Mucosa of stomach (tissue), 1 donor: ENCODE results near the gene LFNG.

Experiments used
- H3K27me3 ChIP-seq: one replicate; pipeline ENCODE4 v1.7.0; 2013; ENCODE audit warnings: mild to moderate bottlenecking, low read length; ENCODE audit not compliant: control insufficient read depth, insufficient read depth
- H3K36me3 ChIP-seq: one replicate; pipeline ENCODE4 v1.7.0; 2013; ENCODE audit warnings: low read length; ENCODE audit not compliant: control insufficient read depth, insufficient read depth
- H3K4me1 ChIP-seq: one replicate; pipeline ENCODE4 v1.7.0; 2013; ENCODE audit warnings: mild to moderate bottlenecking, low read length; ENCODE audit not compliant: control insufficient read depth, insufficient read depth
- H3K4me3 ChIP-seq: one replicate; pipeline ENCODE4 v1.7.0; 2013; ENCODE audit warnings: low read length
- H3K9ac ChIP-seq: one replicate; pipeline ENCODE4 v1.7.0; 2013; ENCODE audit warnings: mild to moderate bottlenecking, low read length, moderate library complexity
- H3K9me3 ChIP-seq: one replicate; pipeline ENCODE4 v1.7.0; 2013; ENCODE audit warnings: mild to moderate bottlenecking, low read length, moderate library complexity; ENCODE audit not compliant: control insufficient read depth
- donor health status: Pancreatic carcinoma.

The LFNG gene

GRCh38 chr7:2488272-2488645 lies 31.3 kb upstream of the LFNG start:
- Histone ChIP-seq H3K9ac (no peak overlapping the region), H3K36me3 (no peaks in the 10 kb centered on the region), H3K4me3 (no peak overlapping the region), H3K9me3 (no peaks in the 10 kb centered on the region), H3K4me1 (peaks cover 5% of the 10 kb centered on the region), H3K27me3 (peaks cover 7% of the 10 kb centered on the region)

- Histone ChIP-seq H3K4me3 (no peak overlapping the region), H3K9me3 (no peaks in the 10 kb centered on the region), H3K4me1 (peaks cover 9% of the 10 kb centered on the region), H3K9ac (no peak overlapping the region), H3K27me3 (peaks cover 9% of the 10 kb centered on the region), H3K36me3 (no peaks in the 10 kb centered on the region)
Measured at GRCh38 chr7:2488681-2489080, 30.9 kb upstream of the LFNG start.

GRCh38 chr7:2490181-2490651 lies 29.4 kb upstream of the LFNG start:
- no peak overlapping the region for H3K4me3 ChIP-seq
- no peaks in the 10 kb centered on the region for H3K36me3 ChIP-seq
- peaks cover 9% of the 10 kb centered on the region for H3K27me3 ChIP-seq
- peaks cover 21% of the 10 kb centered on the region for H3K4me1 ChIP-seq
- no peaks in the 10 kb centered on the region for H3K9me3 ChIP-seq
- H3K9ac ChIP-seq, result no peak overlapping the region

- peaks cover 9% of the 10 kb centered on the region for H3K27me3 ChIP-seq
- H3K4me3 ChIP-seq, result no peak overlapping the region
- peaks cover 21% of the 10 kb centered on the region for H3K4me1 ChIP-seq
- H3K9me3 ChIP-seq, result no peaks in the 10 kb centered on the region
- no peak overlapping the region for H3K9ac ChIP-seq
- no peaks in the 10 kb centered on the region for H3K36me3 ChIP-seq
Measured at GRCh38 chr7:2492038-2492437, 27.5 kb upstream of the LFNG start.

- Histone ChIP-seq H3K27me3 (peaks cover 6% of the 10 kb centered on the region), H3K4me1 (peaks cover 21% of the 10 kb centered on the region)
Measured at GRCh38 chr7:2493205-2494164, 26.1 kb upstream of the LFNG start.

GRCh38 chr7:2494191-2495130 lies 25.1 kb upstream of the LFNG start:
- no peak overlapping the region for H3K9ac ChIP-seq
- no peaks in the 10 kb centered on the region for H3K36me3 ChIP-seq
- peaks cover 21% of the 10 kb centered on the region for H3K4me1 ChIP-seq
- H3K4me3 ChIP-seq, result no peak overlapping the region
- peaks cover 6% of the 10 kb centered on the region for H3K27me3 ChIP-seq
- no peaks in the 10 kb centered on the region for H3K9me3 ChIP-seq

More at GRCh38 chr7:2493205-2494164, 26.1 kb upstream of the LFNG start:
- no peak overlapping the region for H3K4me3 ChIP-seq
- no peaks in the 10 kb centered on the region for H3K9me3 ChIP-seq
- no peak overlapping the region for H3K9ac ChIP-seq
- H3K36me3 ChIP-seq, result no peaks in the 10 kb centered on the region

GRCh38 chr7:2495418-2496299 lies 23.9 kb upstream of the LFNG start:
- H3K9me3 ChIP-seq, result no peaks in the 10 kb centered on the region
- no peak overlapping the region for H3K4me3 ChIP-seq
- H3K9ac ChIP-seq, result no peak overlapping the region
- peaks cover 21% of the 10 kb centered on the region for H3K4me1 ChIP-seq
- no peaks in the 10 kb centered on the region for H3K36me3 ChIP-seq
- H3K27me3 ChIP-seq, result peaks cover 6% of the 10 kb centered on the region

- Histone ChIP-seq H3K9ac (no peak overlapping the region), H3K27me3 (peaks cover 6% of the 10 kb centered on the region), H3K4me1 (peaks cover 21% of the 10 kb centered on the region), H3K36me3 (no peaks in the 10 kb centered on the region), H3K4me3 (no peak overlapping the region), H3K9me3 (no peaks in the 10 kb centered on the region)
Measured at GRCh38 chr7:2496375-2496774, 23.2 kb upstream of the LFNG start.

GRCh38 chr7:2497065-2497464 lies 22.5 kb upstream of the LFNG start:
- peaks cover 6% of the 10 kb centered on the region for H3K27me3 ChIP-seq
- H3K36me3 ChIP-seq, result no peaks in the 10 kb centered on the region
- H3K9ac ChIP-seq, result no peak overlapping the region
- H3K4me1 ChIP-seq, result peaks cover 21% of the 10 kb centered on the region
- H3K9me3 ChIP-seq, result no peaks in the 10 kb centered on the region
- no peak overlapping the region for H3K4me3 ChIP-seq

GRCh38 chr7:2497500-2498336 lies 21.9 kb upstream of the LFNG start:
- no peaks in the 10 kb centered on the region for H3K36me3 ChIP-seq
- H3K4me3 ChIP-seq, result no peak overlapping the region
- H3K9ac ChIP-seq, result no peak overlapping the region
- H3K27me3 ChIP-seq, result peaks cover 6% of the 10 kb centered on the region
- no peaks in the 10 kb centered on the region for H3K9me3 ChIP-seq
- peaks cover 21% of the 10 kb centered on the region for H3K4me1 ChIP-seq

- Histone ChIP-seq H3K36me3 (no peaks in the 10 kb centered on the region), H3K9me3 (no peaks in the 10 kb centered on the region), H3K27me3 (no peaks in the 10 kb centered on the region), H3K4me3 (no peak overlapping the region), H3K9ac (no peak overlapping the region), H3K4me1 (peaks cover 12% of the 10 kb centered on the region)
Measured at GRCh38 chr7:2498708-2499107, 20.9 kb upstream of the LFNG start.
